ENCODE results near the gene FXYD4. TPM values are rescaled to one million over a fixed set of nuclear protein-coding genes. Genes with fewer than 3 reads are reported as not detected.

Gene FXYD4
- total and polyA plus RNA-seq, 2 experiments from 2014 or later: not detected

- TF ChIP-seq, protein P1, sequence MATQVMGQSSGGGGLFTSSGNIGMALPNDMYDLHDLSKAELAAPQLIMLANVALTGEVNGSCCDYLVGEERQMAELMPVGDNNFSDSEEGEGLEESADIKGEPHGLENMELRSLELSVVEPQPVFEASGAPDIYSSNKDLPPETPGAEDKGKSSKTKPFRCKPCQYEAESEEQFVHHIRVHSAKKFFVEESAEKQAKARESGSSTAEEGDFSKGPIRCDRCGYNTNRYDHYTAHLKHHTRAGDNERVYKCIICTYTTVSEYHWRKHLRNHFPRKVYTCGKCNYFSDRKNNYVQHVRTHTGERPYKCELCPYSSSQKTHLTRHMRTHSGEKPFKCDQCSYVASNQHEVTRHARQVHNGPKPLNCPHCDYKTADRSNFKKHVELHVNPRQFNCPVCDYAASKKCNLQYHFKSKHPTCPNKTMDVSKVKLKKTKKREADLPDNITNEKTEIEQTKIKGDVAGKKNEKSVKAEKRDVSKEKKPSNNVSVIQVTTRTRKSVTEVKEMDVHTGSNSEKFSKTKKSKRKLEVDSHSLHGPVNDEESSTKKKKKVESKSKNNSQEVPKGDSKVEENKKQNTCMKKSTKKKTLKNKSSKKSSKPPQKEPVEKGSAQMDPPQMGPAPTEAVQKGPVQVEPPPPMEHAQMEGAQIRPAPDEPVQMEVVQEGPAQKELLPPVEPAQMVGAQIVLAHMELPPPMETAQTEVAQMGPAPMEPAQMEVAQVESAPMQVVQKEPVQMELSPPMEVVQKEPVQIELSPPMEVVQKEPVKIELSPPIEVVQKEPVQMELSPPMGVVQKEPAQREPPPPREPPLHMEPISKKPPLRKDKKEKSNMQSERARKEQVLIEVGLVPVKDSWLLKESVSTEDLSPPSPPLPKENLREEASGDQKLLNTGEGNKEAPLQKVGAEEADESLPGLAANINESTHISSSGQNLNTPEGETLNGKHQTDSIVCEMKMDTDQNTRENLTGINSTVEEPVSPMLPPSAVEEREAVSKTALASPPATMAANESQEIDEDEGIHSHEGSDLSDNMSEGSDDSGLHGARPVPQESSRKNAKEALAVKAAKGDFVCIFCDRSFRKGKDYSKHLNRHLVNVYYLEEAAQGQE (IDR thresholded peaks at IDR 0.05; ENCODE audit: unreplicated experiment): no peak
These were observed 28.9 kb upstream of the FXYD4 start (continued) for GRCh38 chr10:43342279-43343125.

DNA sequence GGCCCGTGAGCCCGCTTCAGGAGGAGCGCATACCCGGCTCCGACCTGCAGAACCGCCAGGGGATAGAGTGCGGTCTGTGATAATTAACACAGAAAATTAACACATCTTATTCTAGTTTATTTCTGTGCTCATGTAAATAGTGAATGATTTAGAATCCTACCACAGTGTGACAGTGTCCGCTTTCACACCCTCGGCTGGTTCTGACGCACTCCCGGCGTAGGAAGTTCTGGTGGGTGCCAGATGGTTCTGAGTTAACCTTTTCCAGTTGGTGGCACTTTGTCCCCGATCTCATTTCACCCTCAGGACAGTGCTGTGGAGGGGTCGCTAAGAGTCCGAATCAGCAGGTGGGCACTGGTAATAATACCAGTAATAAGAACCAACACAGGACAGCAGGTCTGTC is 28.3 kb upstream of the FXYD4 start:
- Histone ChIP-seq H3F3A (replicated peaks; ENCODE audit: low read depth) (no peaks in the 10 kb centered on the region), H3K36me3 (ENCODE audit: insufficient read depth) (no peaks in the 10 kb centered on the region), H3K4me3 (no peak overlapping the region), H3K27ac (ENCODE audit: low read depth) (no peak overlapping the region), H3K27me3 (ENCODE audit: insufficient read depth) (no peaks in the 10 kb centered on the region), H3K4me1 (ENCODE audit: insufficient read depth) (peaks cover 10% of the 10 kb centered on the region; the same call in 1 of the 2 replicates), H3K4me2 (no peak overlapping the region), H4K20me1 (replicated peaks; ENCODE audit: insufficient read depth) (no peaks in the 10 kb centered on the region), H3K9me2 (ENCODE audit: insufficient read depth) (no peaks in the 10 kb centered on the region), H3K79me2 (replicated peaks; ENCODE audit: insufficient read depth) (no peaks in the 10 kb centered on the region), H2AFZ (no peak overlapping the region)
- Mint-ChIP-seq H3K27me3 (ENCODE audit: insufficient read depth, low read depth, poor library complexity) (peaks cover 13% of the 10 kb centered on the region), H3K27ac (no peak overlapping the region), H3K36me3 (ENCODE audit: low read depth) (no peaks in the 10 kb centered on the region), H3K4me3 (no peak overlapping the region), H3K9me3 (no peaks in the 10 kb centered on the region), H3K4me1 (peaks cover 1% of the 10 kb centered on the region)
- DNase-seq (ENCODE audit: low spot score) (no peak), ATAC-seq (no peak)
- TF ChIP-seq ZNF331 (CRISPR knock-in tag; IDR thresholded peaks at IDR 0.05; ENCODE audit: low read depth) (no peak), EZH2 (IDR thresholded peaks at IDR 0.05; ENCODE audit: low read depth, unreplicated experiment) (no peak), CREB1 (CRISPR knock-in tag; IDR thresholded peaks at IDR 0.05; ENCODE audit: low read depth) (no peak), POLR2AphosphoS5 (IDR thresholded peaks at IDR 0.05; ENCODE audit: low read depth) (no peak), NANOG (IDR thresholded peaks at IDR 0.05; ENCODE audit: borderline replicate concordance) (no peak), ZNF114 (CRISPR knock-in tag; IDR thresholded peaks at IDR 0.05) (no peak), EZH2phosphoT487 (IDR thresholded peaks at IDR 0.05; ENCODE audit: unreplicated experiment) (no peak), ZNF462 (CRISPR knock-in tag; IDR thresholded peaks at IDR 0.05) (no peak), CTCF (conservative IDR thresholded peaks at IDR 0.05; ENCODE audit: low read depth in 2 of 2) (no peak)
- TF ChIP-seq, protein P2, sequence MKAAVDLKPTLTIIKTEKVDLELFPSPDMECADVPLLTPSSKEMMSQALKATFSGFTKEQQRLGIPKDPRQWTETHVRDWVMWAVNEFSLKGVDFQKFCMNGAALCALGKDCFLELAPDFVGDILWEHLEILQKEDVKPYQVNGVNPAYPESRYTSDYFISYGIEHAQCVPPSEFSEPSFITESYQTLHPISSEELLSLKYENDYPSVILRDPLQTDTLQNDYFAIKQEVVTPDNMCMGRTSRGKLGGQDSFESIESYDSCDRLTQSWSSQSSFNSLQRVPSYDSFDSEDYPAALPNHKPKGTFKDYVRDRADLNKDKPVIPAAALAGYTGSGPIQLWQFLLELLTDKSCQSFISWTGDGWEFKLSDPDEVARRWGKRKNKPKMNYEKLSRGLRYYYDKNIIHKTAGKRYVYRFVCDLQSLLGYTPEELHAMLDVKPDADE (IDR thresholded peaks at IDR 0.05): no peak
